GM21723 (cell line): ENCODE data around the gene ARMC12.
A peak's percentile ranks its signal among the peaks of the same experiment; 100 is the strongest.
"Not testable (repeated sequence)": the region's sequence is repeated elsewhere in the genome, so short reads cannot be mapped to it uniquely, and the experiment has no call there.

Experiments
- ATAC-seq: cut with Tn5 transposase; IDR thresholded peaks from one replicate; pipeline ENCODE4 v1.9.1; 2021; ENCODE audit warnings: mild to moderate bottlenecking, moderate library complexity; ENCODE audit not compliant: unreplicated experiment

Gene ARMC12

DNA sequence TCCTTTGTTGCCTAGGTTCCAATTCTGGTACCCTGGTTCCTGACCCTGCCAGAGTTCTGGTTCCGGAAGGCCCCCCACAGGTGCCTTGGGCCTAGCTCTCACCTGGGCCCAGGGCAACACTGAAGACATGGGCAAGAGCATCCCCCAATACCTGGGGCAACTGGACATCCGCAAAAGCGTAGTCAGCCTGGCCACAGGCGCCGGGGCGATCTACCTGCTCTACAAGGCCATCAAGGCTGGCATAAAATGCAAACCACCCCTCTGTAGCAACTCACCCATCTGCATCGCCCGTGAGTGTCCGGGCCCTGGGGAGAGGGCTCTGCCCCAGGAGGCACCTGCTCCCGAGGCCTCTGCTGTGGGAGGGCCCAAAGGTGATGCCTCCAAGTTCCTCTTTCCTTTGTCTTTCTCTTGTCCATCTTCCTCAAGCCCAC is at the start of gene ARMC12:
TSS of gene ARMC12 (plus strand) at position 51 of the 431 bp plus-strand sequence. CDS start at position 128, 77 bp downstream.
- ATAC-seq: no peak

DNA sequence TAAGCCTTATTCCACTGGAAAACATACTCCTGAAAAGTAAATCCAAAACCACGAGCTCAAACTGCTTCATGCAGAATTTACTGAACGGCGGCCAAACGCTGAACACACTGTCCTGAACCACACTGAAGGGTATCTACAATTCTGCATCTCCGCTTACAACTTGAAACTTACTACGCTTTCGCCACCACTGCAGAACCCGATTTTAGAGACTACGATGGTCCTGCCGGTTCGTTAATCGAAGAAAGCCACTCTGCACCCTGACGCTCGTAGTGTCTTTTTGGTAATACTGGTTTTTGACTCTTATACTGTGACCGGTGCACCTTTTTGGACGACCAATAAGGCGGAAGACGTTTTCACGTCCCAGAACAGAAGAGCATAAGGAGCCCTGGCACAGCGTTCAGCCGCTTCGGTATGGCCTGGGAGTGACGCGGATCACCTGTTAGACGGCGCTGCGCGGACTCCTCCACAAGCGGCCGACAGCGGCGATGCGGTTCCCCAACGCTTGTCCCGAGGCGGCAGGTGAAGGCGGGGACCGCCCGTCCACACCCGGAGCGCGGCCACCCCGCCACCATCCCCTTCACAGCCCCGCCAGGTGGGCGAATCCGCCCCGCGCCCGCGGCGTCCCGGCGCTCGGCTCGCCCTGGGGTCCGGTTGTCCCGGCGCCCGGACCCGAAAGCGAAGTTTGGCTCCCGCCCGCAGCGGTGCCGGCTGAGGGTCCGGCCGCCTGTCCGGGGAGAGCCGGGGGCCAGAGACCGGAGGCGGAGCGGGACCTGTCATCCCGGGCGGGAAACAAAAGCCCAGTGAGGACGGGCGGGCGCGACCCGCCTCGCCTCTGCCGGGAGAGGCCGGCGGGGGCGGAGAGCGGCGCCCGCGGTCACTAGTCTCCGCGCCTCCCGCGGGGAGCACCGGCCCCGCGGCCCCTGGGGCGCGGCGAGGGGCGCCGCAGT is 48.9 kb upstream of the ARMC12 start:
- ATAC-seq: peak; percentile 52

- peak; percentile 78 for ATAC-seq
Measured at GRCh38 chr6:35688605-35689322, 48.1 kb upstream of the ARMC12 start, which contains the start of gene FKBP5. Gene FKBP5 (minus strand): TSS chr6:35688915. CDS start chr6:35642824, 46,091 bp downstream.

DNA sequence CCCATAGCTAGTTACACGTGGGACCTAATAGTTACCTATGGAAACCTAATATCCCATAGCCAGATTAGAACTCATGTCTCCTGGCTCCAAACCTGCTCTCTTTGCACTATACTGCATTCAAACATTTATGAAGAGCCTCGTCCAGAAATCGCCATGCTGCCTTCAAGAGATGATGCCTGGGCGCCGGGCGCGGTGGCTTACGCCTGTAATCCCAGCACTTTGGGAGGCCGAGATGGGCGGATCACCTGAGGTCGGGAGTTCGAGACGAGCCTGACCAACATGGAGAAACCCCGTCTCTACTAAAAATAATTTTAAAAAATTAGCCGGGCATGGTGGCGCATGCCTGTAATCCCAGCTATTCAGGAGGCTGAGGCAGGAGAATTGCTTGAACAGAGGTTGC is 46.8 kb upstream of the ARMC12 start:
- ATAC-seq: not testable (repeated sequence)

DNA sequence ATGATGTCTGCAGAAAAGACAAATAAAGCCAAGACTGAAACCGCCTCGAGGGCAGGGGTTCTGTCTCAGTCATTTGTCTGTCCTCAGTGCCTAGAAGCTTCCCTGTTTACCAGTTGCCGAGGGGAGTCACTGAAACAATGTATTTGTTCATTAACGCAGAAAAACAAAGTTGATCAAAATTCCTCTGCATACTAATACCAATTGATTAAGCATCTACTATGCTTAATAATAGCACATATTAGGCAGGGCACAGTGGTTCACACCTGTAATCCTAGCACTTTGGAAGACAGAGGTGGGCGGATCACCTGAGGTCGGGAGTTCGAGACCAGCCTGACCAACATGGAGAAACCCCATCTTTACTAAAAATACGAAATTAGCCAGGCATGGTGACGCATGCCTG is 46.3 kb upstream of the ARMC12 start:
- ATAC-seq: no peak

- no peak for ATAC-seq
Measured at GRCh38 chr6:35691027-35691824, 45.6 kb upstream of the ARMC12 start.

DNA sequence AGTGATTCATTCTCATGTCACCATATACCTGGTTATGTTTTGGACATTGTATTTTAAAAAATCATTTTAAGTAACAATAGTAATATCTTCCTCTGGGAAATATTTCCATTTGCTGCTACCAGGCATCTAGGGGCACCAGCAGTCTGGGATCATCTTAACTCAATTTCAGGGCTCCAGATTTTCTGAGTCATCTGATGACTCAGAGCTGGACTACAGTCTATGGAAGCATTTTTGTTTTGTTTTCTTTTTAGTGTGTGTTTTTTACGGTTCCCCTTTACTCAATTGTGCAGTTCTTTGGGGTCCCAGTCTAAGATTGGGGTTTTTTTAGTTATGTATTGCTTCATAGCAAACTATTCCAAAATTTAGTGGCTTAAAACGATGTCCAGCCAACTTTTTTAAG is 42.4 kb upstream of the ARMC12 start:
- no peak for ATAC-seq

- ATAC-seq: not testable (repeated sequence)
Measured at GRCh38 chr6:35698430-35698829, 38.4 kb upstream of the ARMC12 start.

- ATAC-seq: no peak
Measured at GRCh38 chr6:35698858-35699257, 38.0 kb upstream of the ARMC12 start.

- ATAC-seq: no peak
Measured at GRCh38 chr6:35703554-35703953, 33.3 kb upstream of the ARMC12 start.

- no peak for ATAC-seq
Measured at GRCh38 chr6:35706468-35706867, 30.4 kb upstream of the ARMC12 start.

GRCh38 chr6:35707714-35708407 is 29.0 kb upstream of the ARMC12 start:
- ATAC-seq: no peak

DNA sequence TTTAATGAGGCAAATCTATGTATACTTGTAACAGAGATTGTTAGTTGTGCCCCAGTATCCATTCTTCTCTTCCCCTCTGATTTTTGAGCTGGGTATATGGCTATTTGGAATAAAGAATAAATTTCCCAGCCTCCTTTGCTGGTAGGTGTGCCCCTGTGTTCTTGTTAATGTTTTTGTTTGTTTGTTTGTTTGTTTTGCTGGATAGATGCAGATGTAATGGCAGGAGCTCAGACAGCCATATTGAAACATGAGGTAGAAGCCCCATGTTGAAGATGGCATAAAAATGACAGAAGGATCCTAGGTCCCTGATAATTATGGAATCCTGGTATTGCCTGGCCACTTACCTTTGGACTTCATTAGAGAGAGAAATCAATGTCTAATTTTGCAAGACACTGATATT is 28.2 kb upstream of the ARMC12 start:
- ATAC-seq: no peak

- no peak for ATAC-seq
Measured at GRCh38 chr6:35710241-35710847, 26.5 kb upstream of the ARMC12 start.

- no peak for ATAC-seq
Measured at GRCh38 chr6:35711731-35712130, 25.1 kb upstream of the ARMC12 start.

DNA sequence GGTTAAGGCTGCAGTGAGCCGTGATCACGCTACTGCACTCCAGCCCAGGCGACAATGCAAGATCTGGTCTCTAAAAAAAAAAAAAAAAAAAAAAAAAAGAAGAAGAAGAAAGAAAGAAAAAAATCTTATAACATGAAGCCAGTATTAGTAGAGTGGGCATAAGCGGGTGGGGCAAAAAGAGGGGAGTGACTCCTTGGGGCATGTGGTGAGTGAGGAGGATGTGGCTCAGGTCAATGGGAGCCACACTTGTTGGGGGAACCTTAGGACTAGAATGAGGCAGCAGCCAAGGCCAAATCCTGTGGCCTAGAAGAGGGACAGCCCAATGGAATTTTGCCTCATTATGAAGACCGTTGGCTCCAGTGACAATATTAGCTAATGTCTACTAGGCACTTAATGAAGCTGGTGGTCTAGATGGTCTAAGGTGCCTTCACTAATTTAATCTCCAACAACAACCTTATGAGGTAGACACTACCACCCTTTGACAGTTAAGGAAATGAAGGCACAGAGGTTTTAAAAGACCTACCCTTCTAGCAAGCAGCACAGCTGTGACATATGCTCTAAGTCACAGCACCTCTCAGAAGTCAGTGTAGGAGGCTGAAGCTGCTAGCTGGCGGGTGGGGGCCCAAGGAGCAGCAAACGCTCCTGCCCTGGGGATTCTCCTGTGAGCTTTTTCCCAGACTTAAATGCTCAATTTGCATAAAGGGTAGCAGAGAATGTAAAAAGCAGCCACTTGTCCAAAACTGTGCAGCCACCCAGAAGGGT is 23.6 kb upstream of the ARMC12 start:
- ATAC-seq: no peak

DNA sequence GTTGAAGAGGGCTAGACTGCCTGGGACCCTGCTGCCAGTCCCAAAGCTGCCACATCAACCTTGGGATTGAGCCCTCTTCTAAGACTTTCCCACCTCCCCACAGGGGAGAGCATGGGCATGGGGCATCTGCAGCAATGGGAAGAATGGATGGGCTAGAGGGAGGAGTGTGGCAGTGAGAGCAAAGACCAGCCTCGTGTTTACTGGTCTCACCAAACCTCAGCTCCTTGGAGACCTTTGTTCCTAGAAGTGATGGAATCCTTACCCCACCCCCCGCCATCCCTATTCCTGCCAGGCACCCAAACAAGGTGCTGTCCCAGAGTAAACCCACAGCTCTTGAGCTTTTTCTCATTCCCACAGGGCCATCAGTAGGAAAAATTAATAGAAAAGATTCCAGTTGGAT is 20.0 kb upstream of the ARMC12 start:
- ATAC-seq: no peak

GRCh38 chr6:35717449-35718374 is 19.1 kb upstream of the ARMC12 start:
- ATAC-seq: no peak
